ENCODE results near the gene IL36A. TPM values are rescaled to one million over a fixed set of nuclear protein-coding genes. Genes with fewer than 3 reads are reported as not detected.

Gene IL36A
- total RNA-seq = not detected
- long read RNA-seq = 0 reads

GRCh38 chr2:113005030-113005509, at the start of gene IL36A:
TSS of gene IL36A (plus strand) at chr2:113005459. CDS start at chr2:113005872, 413 bp downstream.
- no peak for DNase-seq (ENCODE audit: low spot score)

- no peak for DNase-seq (ENCODE audit: low spot score)
Observed at GRCh38 chr2:112957511-112957910, 47.7 kb upstream of the IL36A start.

- no peak for DNase-seq (ENCODE audit: low spot score)
Observed at GRCh38 chr2:112958428-112959108, 46.7 kb upstream of the IL36A start.

- no peak for DNase-seq (ENCODE audit: low spot score)
Observed at GRCh38 chr2:112959109-112959812, 46.0 kb upstream of the IL36A start.

- no peak for DNase-seq (ENCODE audit: low spot score)
Observed at GRCh38 chr2:112960230-112960825, 44.9 kb upstream of the IL36A start.

- no peak for DNase-seq (ENCODE audit: low spot score)
Observed at GRCh38 chr2:112962308-112963175, 42.7 kb upstream of the IL36A start.

- DNase-seq (ENCODE audit: low spot score) = no peak
Observed at GRCh38 chr2:112967023-112967422, 38.2 kb upstream of the IL36A start.

- DNase-seq (ENCODE audit: low spot score) = no peak
Observed at GRCh38 chr2:112972423-112973086, 32.7 kb upstream of the IL36A start.

GRCh38 chr2:112973156-112973555, 32.1 kb upstream of the IL36A start:
- no peak for DNase-seq (ENCODE audit: low spot score)

GRCh38 chr2:112977559-112978056, 27.7 kb upstream of the IL36A start, which contains the start of gene IL36G:
TSS of gene IL36G (plus strand) at chr2:112978006. CDS start at chr2:112978639, 633 bp downstream.
- DNase-seq (ENCODE audit: low spot score) = no peak

- no peak for DNase-seq (ENCODE audit: low spot score)
Observed at GRCh38 chr2:112979731-112980130, 25.5 kb upstream of the IL36A start.

GRCh38 chr2:112980537-112980936, 24.7 kb upstream of the IL36A start:
- no peak for DNase-seq (ENCODE audit: low spot score)

GRCh38 chr2:112985090-112985489, 20.2 kb upstream of the IL36A start:
- DNase-seq (ENCODE audit: low spot score) = no peak

- DNase-seq (ENCODE audit: low spot score) = no peak
Observed at GRCh38 chr2:112989611-112990010, 15.6 kb upstream of the IL36A start.

- DNase-seq (ENCODE audit: low spot score) = no peak
Observed at GRCh38 chr2:112993831-112994230, 11.4 kb upstream of the IL36A start.

GRCh38 chr2:112994648-112995047, 10.6 kb upstream of the IL36A start:
- DNase-seq (ENCODE audit: low spot score) = no peak

- no peak for DNase-seq (ENCODE audit: low spot score)
Observed at GRCh38 chr2:112995346-112995920, 9.8 kb upstream of the IL36A start.

GRCh38 chr2:112996635-112997034, 8.6 kb upstream of the IL36A start:
- DNase-seq (ENCODE audit: low spot score) = no peak

GRCh38 chr2:112997151-112997550, 8.1 kb upstream of the IL36A start:
- DNase-seq (ENCODE audit: low spot score) = no peak

- no peak for DNase-seq (ENCODE audit: low spot score)
Observed at GRCh38 chr2:113000436-113000835, 4.8 kb upstream of the IL36A start.
